Mammary epithelial cell (primary cell): Measurements from ENCODE around the gene NOA1.

Experiments used
- EZH2 ChIP-seq: IDR thresholded peaks from 2 replicates; pipeline ENCODE4 v1.6.1; 2012; ENCODE audit warnings: low read length, inconsistent platforms, borderline replicate concordance
- TF ChIP-seq, protein P1 (sequence below), 2 donors: IDR thresholded peaks in 1 of 2; conservative IDR thresholded peaks in 1 of 2; 2 replicates each; pipeline ENCODE4 v1.5.1; 2011 to 2012; ENCODE audit warnings: inconsistent platforms in 2 of 2, low read length in 2 of 2, mild to moderate bottlenecking in 2 of 2, control low read depth in 1 of 2, low read depth in 1 of 2; ENCODE audit not compliant: insufficient read depth in 1 of 2; ENCODE audit errors: extremely low read depth in 1 of 2

DNA sequence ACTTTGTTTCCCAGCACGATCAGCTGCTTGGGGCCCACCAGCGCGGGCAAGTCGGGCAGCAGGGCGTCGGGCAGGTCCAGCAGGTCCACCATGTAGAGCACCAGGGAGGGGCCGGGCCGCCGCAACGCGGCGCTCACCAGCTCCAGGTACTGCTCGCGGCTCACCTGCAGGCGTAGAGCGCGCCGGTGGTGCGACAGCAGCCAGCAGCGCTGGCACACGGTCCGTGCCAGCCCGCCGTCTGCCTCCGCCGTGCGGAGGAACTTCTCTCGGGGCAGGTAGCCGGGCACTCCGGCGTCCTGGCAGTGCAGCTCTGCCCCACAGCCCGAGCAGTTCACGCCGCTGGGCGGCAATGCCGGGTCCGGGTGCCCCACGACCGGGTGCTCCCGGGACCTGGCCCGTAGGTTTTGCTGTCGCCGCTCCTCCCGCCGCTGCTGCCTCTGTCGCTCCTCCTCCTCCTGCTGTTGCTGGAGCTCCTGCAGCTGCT, 527 bp downstream of the NOA1 start:
- TF ChIP-seq, protein P1, sequence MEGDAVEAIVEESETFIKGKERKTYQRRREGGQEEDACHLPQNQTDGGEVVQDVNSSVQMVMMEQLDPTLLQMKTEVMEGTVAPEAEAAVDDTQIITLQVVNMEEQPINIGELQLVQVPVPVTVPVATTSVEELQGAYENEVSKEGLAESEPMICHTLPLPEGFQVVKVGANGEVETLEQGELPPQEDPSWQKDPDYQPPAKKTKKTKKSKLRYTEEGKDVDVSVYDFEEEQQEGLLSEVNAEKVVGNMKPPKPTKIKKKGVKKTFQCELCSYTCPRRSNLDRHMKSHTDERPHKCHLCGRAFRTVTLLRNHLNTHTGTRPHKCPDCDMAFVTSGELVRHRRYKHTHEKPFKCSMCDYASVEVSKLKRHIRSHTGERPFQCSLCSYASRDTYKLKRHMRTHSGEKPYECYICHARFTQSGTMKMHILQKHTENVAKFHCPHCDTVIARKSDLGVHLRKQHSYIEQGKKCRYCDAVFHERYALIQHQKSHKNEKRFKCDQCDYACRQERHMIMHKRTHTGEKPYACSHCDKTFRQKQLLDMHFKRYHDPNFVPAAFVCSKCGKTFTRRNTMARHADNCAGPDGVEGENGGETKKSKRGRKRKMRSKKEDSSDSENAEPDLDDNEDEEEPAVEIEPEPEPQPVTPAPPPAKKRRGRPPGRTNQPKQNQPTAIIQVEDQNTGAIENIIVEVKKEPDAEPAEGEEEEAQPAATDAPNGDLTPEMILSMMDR (conservative IDR thresholded peaks at IDR 0.05 in 1 of 2, IDR thresholded peaks at IDR 0.05 in 1 of 2; ENCODE audit: extremely low read depth in 1 of 2, insufficient read depth in 1 of 2, low read depth in 1 of 2, low read length in 2 of 2): peak in 1 of 2 donors; percentile 14
- no peak for TF ChIP-seq EZH2
